T-helper 2 cell treated with Interferon-gamma antibody and Interleukin-4, amounts not matched to agents 5 μg/mL and 100 μg/mL, for 36 hours (primary cell): ENCODE results near the gene CACNA1C.
"Not testable (repeated sequence)": the region's sequence is repeated elsewhere in the genome, so short reads cannot be mapped to it uniquely, and the experiment has no call there.

Experiments used
- DNase-seq: peaks from one replicate; pipeline ENCODE4 v3.0.0; 2021; ENCODE audit warnings: low spot score
- H3K27ac Mint-ChIP-seq: one replicate; pipeline ENCODE4 v1.8.0; 2021; ENCODE audit warnings: mild to moderate bottlenecking, mixed read lengths
- H3K27me3 Mint-ChIP-seq: one replicate; pipeline ENCODE4 v1.8.0; 2021; ENCODE audit warnings: low read depth, mixed read lengths
- H3K36me3 Mint-ChIP-seq: one replicate; pipeline ENCODE4 v1.8.0; 2021; ENCODE audit warnings: low read depth, mixed read lengths
- H3K4me1 Mint-ChIP-seq: one replicate; pipeline ENCODE4 v1.8.0; 2021; ENCODE audit warnings: low read depth, mixed read lengths
- H3K4me3 Mint-ChIP-seq: one replicate; pipeline ENCODE4 v1.8.0; 2022; ENCODE audit warnings: mild to moderate bottlenecking, moderate library complexity, mixed read lengths
- H3K9me3 Mint-ChIP-seq: one replicate; pipeline ENCODE4 v1.8.0; 2021; ENCODE audit warnings: mixed read lengths

Gene CACNA1C

DNA sequence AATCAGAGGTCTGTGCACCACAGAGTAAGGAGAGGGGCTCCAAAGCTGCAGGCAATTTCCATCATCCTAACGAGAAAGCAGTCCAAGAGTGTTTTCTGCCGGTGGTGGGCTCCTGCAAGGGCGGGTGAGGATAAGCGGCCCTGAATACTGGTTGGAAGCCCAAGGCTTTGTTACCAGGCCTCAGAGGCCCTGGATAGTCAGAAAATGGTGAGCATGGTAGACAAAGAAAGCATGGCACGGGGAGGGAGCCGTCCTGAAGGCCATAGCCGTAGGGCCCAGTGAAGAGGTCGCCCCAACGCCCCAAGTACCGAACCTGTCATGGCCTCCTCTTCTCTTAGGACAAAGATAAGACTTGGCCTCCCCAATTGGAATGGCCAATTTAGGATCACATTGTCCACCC lies 435.3 kb downstream of the CACNA1C start:
- no peak overlapping the region for H3K4me3 Mint-ChIP-seq
- no peaks in the 10 kb centered on the region for H3K36me3 Mint-ChIP-seq
- H3K27me3 Mint-ChIP-seq = no peaks in the 10 kb centered on the region
- H3K4me1 Mint-ChIP-seq = no peaks in the 10 kb centered on the region
- no peaks in the 10 kb centered on the region for H3K9me3 Mint-ChIP-seq
- H3K27ac Mint-ChIP-seq = no peak overlapping the region
- DNase-seq = no peak

DNA sequence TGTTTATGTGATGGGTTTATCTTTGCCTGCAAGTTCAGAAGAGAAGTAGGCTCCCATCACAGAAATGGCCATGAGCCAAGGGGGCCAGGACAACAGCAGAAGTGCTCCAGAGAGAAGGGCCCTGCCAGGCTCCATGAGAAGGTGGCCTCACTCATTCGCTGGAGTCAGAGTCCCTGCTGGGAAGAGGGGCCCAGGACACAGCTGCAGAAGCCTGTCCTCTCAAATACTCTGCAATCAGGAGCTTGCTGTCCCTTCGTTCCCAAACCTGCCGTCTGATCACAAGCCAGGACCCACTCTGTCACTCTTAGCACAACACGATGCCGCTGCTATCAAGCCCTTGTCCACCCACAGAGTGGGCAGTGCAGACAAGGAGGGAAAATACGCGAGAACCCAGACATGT lies 435.8 kb downstream of the CACNA1C start:
- H3K36me3 Mint-ChIP-seq = no peaks in the 10 kb centered on the region
- DNase-seq = no peak

GRCh38 chr12:2489275-2489674 lies 436.5 kb downstream of the CACNA1C start:
- H3K27me3 Mint-ChIP-seq = peaks cover under 1% of the 10 kb centered on the region
- no peaks in the 10 kb centered on the region for H3K9me3 Mint-ChIP-seq
- H3K36me3 Mint-ChIP-seq = no peaks in the 10 kb centered on the region
- no peaks in the 10 kb centered on the region for H3K4me1 Mint-ChIP-seq
- H3K27ac Mint-ChIP-seq = no peak overlapping the region
- no peak for DNase-seq
- H3K4me3 Mint-ChIP-seq = no peak overlapping the region

More for the DNA sequence above, 435.8 kb downstream of the CACNA1C start:
- no peaks in the 10 kb centered on the region for H3K4me1 Mint-ChIP-seq
- H3K27ac Mint-ChIP-seq = no peak overlapping the region
- H3K27me3 Mint-ChIP-seq = no peaks in the 10 kb centered on the region
- no peaks in the 10 kb centered on the region for H3K9me3 Mint-ChIP-seq
- H3K4me3 Mint-ChIP-seq = no peak overlapping the region

DNA sequence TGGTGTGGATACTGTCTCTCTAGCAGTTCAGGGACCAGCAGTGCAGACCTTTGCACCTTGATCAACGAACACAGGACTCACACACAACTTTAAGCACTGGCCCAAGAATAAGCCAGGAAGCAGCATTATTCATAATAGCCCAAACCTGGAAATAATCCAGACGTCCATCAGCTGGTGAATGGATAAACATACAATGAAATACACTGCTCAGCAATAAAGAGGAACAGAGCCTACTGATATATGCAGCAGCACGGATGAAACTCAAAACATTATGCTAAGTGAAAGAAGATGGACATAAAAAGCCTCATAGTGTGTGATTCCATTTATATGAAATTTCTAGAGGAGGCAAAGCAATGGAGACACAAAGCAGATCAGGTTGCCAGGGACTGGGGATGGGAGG lies 438.0 kb downstream of the CACNA1C start:
- no peak for DNase-seq
- Mint-ChIP-seq H3K9me3 (no peaks in the 10 kb centered on the region), H3K27me3 (peaks cover 4% of the 10 kb centered on the region)

GRCh38 chr12:2491349-2491748 lies 438.6 kb downstream of the CACNA1C start:
- H3K9me3 Mint-ChIP-seq, H3K36me3 Mint-ChIP-seq, H3K27me3 Mint-ChIP-seq, DNase-seq, H3K4me1 Mint-ChIP-seq, H3K4me3 Mint-ChIP-seq, H3K27ac Mint-ChIP-seq: not testable (repeated sequence)

More for the DNA sequence above, 438.0 kb downstream of the CACNA1C start:
- Mint-ChIP-seq H3K4me1 (peaks cover 6% of the 10 kb centered on the region), H3K4me3 (no peak overlapping the region), H3K27ac (no peak overlapping the region), H3K36me3 (no peaks in the 10 kb centered on the region)

- no peak overlapping the region for H3K4me3 Mint-ChIP-seq
- H3K4me1 Mint-ChIP-seq = peaks cover 7% of the 10 kb centered on the region
- no peak overlapping the region for H3K27ac Mint-ChIP-seq
- H3K27me3 Mint-ChIP-seq = peaks cover 5% of the 10 kb centered on the region
- no peaks in the 10 kb centered on the region for H3K36me3 Mint-ChIP-seq
- no peak for DNase-seq
- H3K9me3 Mint-ChIP-seq = no peaks in the 10 kb centered on the region
These were observed 439.4 kb downstream of the CACNA1C start for GRCh38 chr12:2492236-2492635.

- Mint-ChIP-seq H3K4me1 (peaks cover 7% of the 10 kb centered on the region), H3K27me3 (peaks cover 5% of the 10 kb centered on the region), H3K27ac (no peak overlapping the region), H3K36me3 (no peaks in the 10 kb centered on the region), H3K9me3 (no peaks in the 10 kb centered on the region), H3K4me3 (no peak overlapping the region)
- no peak for DNase-seq
These were observed 440.3 kb downstream of the CACNA1C start for GRCh38 chr12:2493086-2493485.

DNA sequence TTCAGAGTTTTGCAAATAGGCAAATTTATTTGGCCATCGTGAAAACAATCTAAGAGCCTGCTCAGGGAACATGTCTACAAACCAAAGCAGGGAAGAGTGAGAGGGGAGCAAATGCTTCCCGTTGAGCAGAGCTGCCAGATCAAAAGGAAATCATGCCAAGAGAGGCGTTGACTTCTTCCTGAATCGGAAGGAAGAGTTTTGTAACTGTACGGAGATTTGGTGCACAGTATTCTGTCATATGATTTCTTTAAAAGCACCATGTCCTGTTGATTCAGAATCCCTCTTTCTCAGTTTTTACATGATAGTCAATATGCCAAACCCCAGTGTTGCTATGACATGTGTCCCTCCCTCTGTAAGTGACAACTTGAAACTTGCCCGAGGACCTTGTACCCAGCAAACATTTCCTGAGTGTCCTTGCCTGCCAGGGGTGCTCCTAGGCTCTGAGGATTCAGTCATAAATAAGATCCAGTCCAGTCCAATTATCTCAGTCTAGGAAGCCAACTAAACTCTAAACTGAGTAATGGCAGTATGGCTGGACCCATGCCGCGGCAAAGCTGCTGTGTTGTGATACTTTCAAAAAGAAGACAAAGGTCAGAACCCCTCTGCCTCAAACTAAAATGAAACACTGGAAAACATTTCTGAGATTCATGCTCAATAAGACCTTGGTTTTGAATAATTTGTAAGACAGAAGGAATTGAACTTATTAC lies 441.9 kb downstream of the CACNA1C start:
- Mint-ChIP-seq H3K27ac (no peak overlapping the region), H3K36me3 (no peaks in the 10 kb centered on the region), H3K9me3 (no peaks in the 10 kb centered on the region), H3K27me3 (peaks cover 5% of the 10 kb centered on the region), H3K4me3 (no peak overlapping the region), H3K4me1 (peaks cover 7% of the 10 kb centered on the region)
- no peak for DNase-seq

DNA sequence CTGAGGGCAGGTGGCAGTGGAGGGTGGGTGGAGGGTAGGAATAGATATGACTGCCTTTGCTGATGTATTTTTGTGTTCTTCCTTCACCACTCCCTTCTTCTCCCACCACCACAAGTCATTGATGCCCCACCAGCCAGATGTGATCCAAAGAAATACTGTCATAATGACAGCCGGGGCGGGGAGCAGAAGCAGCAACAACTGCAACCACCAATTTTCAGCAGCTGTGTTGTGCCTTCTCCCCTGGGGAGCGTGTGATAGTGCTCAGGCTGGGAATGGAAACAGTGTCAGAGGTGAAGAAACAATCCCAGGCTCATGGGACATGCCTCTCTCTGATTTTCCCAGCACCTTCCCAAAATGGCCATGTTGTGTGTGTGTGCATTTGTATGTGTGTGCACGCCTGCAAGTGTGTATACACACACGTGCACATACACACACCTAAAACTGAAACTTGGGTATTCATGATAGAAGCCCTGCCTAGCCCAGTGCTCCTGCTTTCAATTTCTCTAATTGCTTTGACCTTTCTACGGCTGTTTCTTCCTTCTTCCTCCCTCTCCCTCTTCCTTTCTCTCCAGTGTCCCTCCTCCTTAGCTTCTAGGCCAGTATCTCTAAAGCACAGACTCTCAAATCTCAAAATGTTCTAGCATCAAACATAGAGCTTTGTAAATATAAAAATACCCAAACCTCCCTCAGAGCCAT lies 442.8 kb downstream of the CACNA1C start:
- H3K27me3 Mint-ChIP-seq = peaks cover 5% of the 10 kb centered on the region
- no peaks in the 10 kb centered on the region for H3K9me3 Mint-ChIP-seq

GRCh38 chr12:2498964-2499500 lies 446.2 kb downstream of the CACNA1C start:
- no peak overlapping the region for H3K4me3 Mint-ChIP-seq
- no peak overlapping the region for H3K27ac Mint-ChIP-seq
- H3K36me3 Mint-ChIP-seq = no peaks in the 10 kb centered on the region
- H3K27me3 Mint-ChIP-seq = peaks cover 5% of the 10 kb centered on the region
- H3K9me3 Mint-ChIP-seq = no peaks in the 10 kb centered on the region
- H3K4me1 Mint-ChIP-seq = peaks cover 16% of the 10 kb centered on the region
- no peak for DNase-seq

More for the DNA sequence above, 442.8 kb downstream of the CACNA1C start:
- H3K4me3 Mint-ChIP-seq = no peak overlapping the region
- DNase-seq = no peak
- no peaks in the 10 kb centered on the region for H3K36me3 Mint-ChIP-seq
- no peak overlapping the region for H3K27ac Mint-ChIP-seq
- H3K4me1 Mint-ChIP-seq = peaks cover 7% of the 10 kb centered on the region

GRCh38 chr12:2501464-2502191 lies 448.8 kb downstream of the CACNA1C start:
- H3K27ac Mint-ChIP-seq = no peak overlapping the region
- no peaks in the 10 kb centered on the region for H3K27me3 Mint-ChIP-seq
- H3K4me3 Mint-ChIP-seq = no peak overlapping the region
- no peak for DNase-seq
- H3K36me3 Mint-ChIP-seq = no peaks in the 10 kb centered on the region
- H3K4me1 Mint-ChIP-seq = peaks cover 10% of the 10 kb centered on the region
- no peaks in the 10 kb centered on the region for H3K9me3 Mint-ChIP-seq

DNA sequence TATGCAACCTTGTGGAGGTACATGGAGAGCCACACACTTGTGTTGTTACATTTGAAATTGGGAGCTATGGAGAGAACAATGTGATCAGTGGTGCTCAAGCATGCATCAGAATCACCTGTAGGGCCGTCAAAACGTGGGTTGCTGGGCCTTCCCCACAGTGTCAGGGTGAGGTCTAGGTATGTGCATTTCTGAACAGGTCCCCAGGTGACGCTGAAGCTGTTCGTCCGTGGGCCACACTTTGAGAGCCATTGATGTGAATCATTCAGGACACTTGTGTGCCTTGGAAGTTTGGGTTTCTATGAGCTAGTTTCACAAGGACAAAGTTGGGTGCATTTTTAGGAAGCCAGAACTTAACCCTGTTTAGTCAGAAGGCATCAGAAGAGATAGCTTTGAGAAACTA lies 450.2 kb downstream of the CACNA1C start:
- H3K36me3 Mint-ChIP-seq = no peaks in the 10 kb centered on the region
- H3K27me3 Mint-ChIP-seq = no peaks in the 10 kb centered on the region
- H3K4me1 Mint-ChIP-seq = peaks cover 10% of the 10 kb centered on the region
- no peaks in the 10 kb centered on the region for H3K9me3 Mint-ChIP-seq
- H3K27ac Mint-ChIP-seq = no peak overlapping the region
- DNase-seq = no peak
- H3K4me3 Mint-ChIP-seq = no peak overlapping the region

DNA sequence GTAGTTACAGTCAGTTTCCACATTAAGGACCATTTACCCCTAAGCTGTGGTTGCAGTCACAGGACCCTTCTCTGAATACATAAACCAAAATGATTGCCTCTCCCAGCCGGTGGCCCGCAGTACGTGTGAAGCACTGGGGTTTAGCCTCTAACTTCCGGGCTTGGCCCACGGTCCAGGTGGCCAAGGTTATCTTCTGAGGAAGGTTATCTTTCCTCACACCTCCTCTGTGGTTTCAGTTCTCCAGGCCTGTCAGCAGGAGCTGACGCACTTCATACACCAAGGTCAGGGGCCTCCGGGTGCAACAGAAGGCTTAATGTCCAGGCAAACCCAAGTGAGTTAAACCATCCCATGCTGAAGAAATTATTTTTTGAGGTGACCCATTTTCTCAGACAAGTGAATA lies 451.0 kb downstream of the CACNA1C start:
- no peak for DNase-seq
- Mint-ChIP-seq H3K4me1 (peaks cover 10% of the 10 kb centered on the region), H3K9me3 (no peaks in the 10 kb centered on the region), H3K27ac (no peak overlapping the region), H3K36me3 (no peaks in the 10 kb centered on the region), H3K27me3 (no peaks in the 10 kb centered on the region), H3K4me3 (no peak overlapping the region)

GRCh38 chr12:2504577-2504976 lies 451.8 kb downstream of the CACNA1C start:
- H3K27ac Mint-ChIP-seq = no peak overlapping the region
- no peaks in the 10 kb centered on the region for H3K36me3 Mint-ChIP-seq
- peaks cover 10% of the 10 kb centered on the region for H3K4me1 Mint-ChIP-seq
- H3K27me3 Mint-ChIP-seq = no peaks in the 10 kb centered on the region
- no peak for DNase-seq
- H3K9me3 Mint-ChIP-seq = no peaks in the 10 kb centered on the region
- H3K4me3 Mint-ChIP-seq = no peak overlapping the region
